Endothelial cell of umbilical vein (primary cell): Measurements from ENCODE around the gene DBF4B.

ENCODE experiments used
- CTCF ChIP-seq, 2 donors: IDR thresholded peaks; 1 replicate in 1 of 2; 2 replicates in 1 of 2; pipeline ENCODE4 v1.5.1; 2011; ENCODE audit warnings: low read length in 2 of 2, mild to moderate bottlenecking in 2 of 2, moderate library complexity in 2 of 2, control low read depth in 1 of 2, inconsistent platforms in 1 of 2, low read depth in 1 of 2; ENCODE audit not compliant: insufficient read depth in 1 of 2; ENCODE audit errors: extremely low read depth in 1 of 2
- EZH2 ChIP-seq: IDR thresholded peaks from 2 replicates; pipeline ENCODE4 v1.6.1; 2012; ENCODE audit warnings: borderline replicate concordance, low read depth, mild to moderate bottlenecking, moderate library complexity, low read length, inconsistent platforms; ENCODE audit not compliant: severe bottlenecking
- FOS ChIP-seq: IDR thresholded peaks from 2 replicates; pipeline ENCODE4 v1.6.1; 2011; ENCODE audit warnings: mild to moderate bottlenecking, low read length, moderate library complexity, borderline replicate concordance; ENCODE audit not compliant: insufficient read depth
- GATA2 ChIP-seq: IDR thresholded peaks from 2 replicates; pipeline ENCODE4 v1.7.0; 2011; ENCODE audit warnings: low read depth, mild to moderate bottlenecking, moderate library complexity, mixed read lengths, low read length; ENCODE audit not compliant: insufficient read length, insufficient read depth
- JUN ChIP-seq: IDR thresholded peaks from 2 replicates; pipeline ENCODE4 v1.6.1; 2011; ENCODE audit warnings: borderline replicate concordance, low read depth; ENCODE audit not compliant: insufficient read length, insufficient read depth
- MAX ChIP-seq: IDR thresholded peaks from 2 replicates; pipeline ENCODE4 v1.6.1; 2011; ENCODE audit not compliant: insufficient read depth, insufficient read length
- MYC ChIP-seq: IDR thresholded peaks from one replicate; pipeline ENCODE4 v1.6.1; 2011; ENCODE audit warnings: mild to moderate bottlenecking, low read depth, low read length
- POLR2A ChIP-seq: IDR thresholded peaks from 2 replicates; pipeline ENCODE4 v1.6.1; 2012; ENCODE audit warnings: low read depth, mild to moderate bottlenecking, control low read depth, low read length
- POLR2AphosphoS5 ChIP-seq: IDR thresholded peaks from 2 replicates; pipeline ENCODE4 v1.6.1; 2012; ENCODE audit warnings: low read depth, mild to moderate bottlenecking, control low read depth, low read length, moderate library complexity; ENCODE audit not compliant: insufficient read depth

GRCh38 chr17:44741316-44741715, 32.9 kb downstream of the DBF4B start:
- TF ChIP-seq CTCF (IDR thresholded peaks at IDR 0.05; ENCODE audit: extremely low read depth in 1 of 2, insufficient read depth in 1 of 2, low read depth in 1 of 2, low read length in 2 of 2) (no peak), POLR2A (no peak), MYC (no peak), EZH2 (no peak), MAX (no peak), FOS (no peak), POLR2AphosphoS5 (no peak), JUN (no peak), GATA2 (no peak)
